Measurements from ENCODE around the gene C1orf74. TPM values are rescaled to one million over a fixed set of nuclear protein-coding genes. Genes with fewer than 3 reads are reported as not detected.
A peak's percentile ranks its signal among the peaks of the same experiment; 100 is the strongest.

C1orf74 gene
- total RNA-seq, 6 donors from 2014 or later: 0.89 to 3.2 (median 1.8) TPM

- peaks cover 0 to 13% (median 3%) of the 10 kb centered on the region in 4 donors for H3K4me1 ChIP-seq
- H3K4me3 ChIP-seq: no peak overlapping the region
- no peak for DNase-seq
- no peak for ATAC-seq (ENCODE audit: low FRiP score in 2 of 2)
- 67 to 77% methylated on average over 1 of the region's 1 CpG for WGBS, 2 donors
- H3K9me3 ChIP-seq: no peaks in the 10 kb centered on the region
- TF ChIP-seq CTCF (IDR thresholded peaks at IDR 0.05) (no peak), POLR2A (IDR thresholded peaks at IDR 0.05) (no peak), EP300 (IDR thresholded peaks at IDR 0.05) (no peak), POLR2AphosphoS5 (IDR thresholded peaks at IDR 0.05) (no peak)
- peaks cover 0 to 15% (median 4%) of the 10 kb centered on the region in 4 donors for H3K36me3 ChIP-seq
- H3K27ac ChIP-seq: no peak overlapping the region
- no peaks in the 10 kb centered on the region for H3K27me3 ChIP-seq
These were observed 7.6 kb upstream of the C1orf74 start for GRCh38 chr1:209791920-209792319.

GRCh38 chr1:209790286-209791193 is 6.2 kb upstream of the C1orf74 start:
- no peak overlapping the region for H3K4me3 ChIP-seq
- no peaks in the 10 kb centered on the region for H3K9me3 ChIP-seq
- H3K4me1 ChIP-seq: peaks cover 0 to 13% (median 3%) of the 10 kb centered on the region in 4 donors
- WGBS, 2 donors: 91 to 95% methylated on average over 4 to 10 of the region's 10 CpGs
- no peak overlapping the region for H3K27ac ChIP-seq
- no peaks in the 10 kb centered on the region for H3K27me3 ChIP-seq
- H3K36me3 ChIP-seq: peaks cover 0 to 15% (median 4%) of the 10 kb centered on the region in 4 donors
- ATAC-seq (ENCODE audit: low FRiP score in 2 of 2) (no peak), DNase-seq (no peak)
- TF ChIP-seq POLR2AphosphoS5 (IDR thresholded peaks at IDR 0.05): no peak
- no peak for TF ChIP-seq CTCF (IDR thresholded peaks at IDR 0.05)
- no peak for TF ChIP-seq POLR2A (IDR thresholded peaks at IDR 0.05)
- no peak for TF ChIP-seq EP300 (IDR thresholded peaks at IDR 0.05)

GRCh38 chr1:209789245-209789644 is 4.9 kb upstream of the C1orf74 start:
- DNase-seq (no peak), ATAC-seq (ENCODE audit: low FRiP score in 2 of 2) (no peak)
- WGBS, 2 donors: 81 to 90% methylated on average over 1 of the region's 1 CpG
- Histone ChIP-seq H3K36me3 (peaks cover 0 to 10% (median 4%) of the 10 kb centered on the region in 4 donors), H3K4me1 (peaks cover 0 to 19% (median 8%) of the 10 kb centered on the region in 4 donors), H3K9me3 (no peaks in the 10 kb centered on the region), H3K4me3 (no peak overlapping the region), H3K27ac (no peak overlapping the region), H3K27me3 (no peaks in the 10 kb centered on the region)
- TF ChIP-seq POLR2A (IDR thresholded peaks at IDR 0.05) (no peak), EP300 (IDR thresholded peaks at IDR 0.05) (no peak), POLR2AphosphoS5 (IDR thresholded peaks at IDR 0.05) (no peak)

- Histone ChIP-seq H3K9me3 (no peaks in the 10 kb centered on the region), H3K4me1 (peaks cover 8 to 26% (median 18%) of the 10 kb centered on the region in 4 donors), H3K27me3 (no peaks in the 10 kb centered on the region), H3K4me3 (no peak overlapping the region), H3K36me3 (peaks cover 0 to 10% (median 2%) of the 10 kb centered on the region in 4 donors), H3K27ac (peak overlapping the region in 2 of 4 donors; percentile 0 to 14)
- no peak for TF ChIP-seq POLR2AphosphoS5 (IDR thresholded peaks at IDR 0.05)
- no peak for TF ChIP-seq POLR2A (IDR thresholded peaks at IDR 0.05)
- TF ChIP-seq EP300 (IDR thresholded peaks at IDR 0.05): no peak
- no peak for TF ChIP-seq CTCF (IDR thresholded peaks at IDR 0.05)
- no peak for DNase-seq
- peak in 1 of 2 donors; percentile 16 for ATAC-seq (ENCODE audit: low FRiP score in 2 of 2)
- WGBS, 2 donors: 39 to 60% methylated on average over 2 of the region's 2 CpGs
These were observed 3.2 kb upstream of the C1orf74 start for GRCh38 chr1:209787551-209787950.

GRCh38 chr1:209786146-209786545 is 1.8 kb upstream of the C1orf74 start:
- WGBS, 2 donors: 67 to 76% methylated on average over 4 of the region's 4 CpGs
- no peak overlapping the region for H3K4me3 ChIP-seq
- H3K27me3 ChIP-seq: no peaks in the 10 kb centered on the region
- no peak for DNase-seq
- no peaks in the 10 kb centered on the region for H3K9me3 ChIP-seq
- H3K4me1 ChIP-seq: peaks cover 8 to 26% (median 18%) of the 10 kb centered on the region in 4 donors
- TF ChIP-seq EP300 (IDR thresholded peaks at IDR 0.05) (no peak), POLR2AphosphoS5 (IDR thresholded peaks at IDR 0.05) (no peak), POLR2A (IDR thresholded peaks at IDR 0.05) (no peak), CTCF (IDR thresholded peaks at IDR 0.05) (no peak)
- no peak overlapping the region for H3K27ac ChIP-seq
- no peak for ATAC-seq (ENCODE audit: low FRiP score in 2 of 2)
- H3K36me3 ChIP-seq: peaks cover 0 to 10% (median 2%) of the 10 kb centered on the region in 4 donors
